Measurements from ENCODE around the gene ZNF446.
"Not testable (repeated sequence)": the region's sequence is repeated elsewhere in the genome, so short reads cannot be mapped to it uniquely, and the experiment has no call there.

The ZNF446 gene

DNA sequence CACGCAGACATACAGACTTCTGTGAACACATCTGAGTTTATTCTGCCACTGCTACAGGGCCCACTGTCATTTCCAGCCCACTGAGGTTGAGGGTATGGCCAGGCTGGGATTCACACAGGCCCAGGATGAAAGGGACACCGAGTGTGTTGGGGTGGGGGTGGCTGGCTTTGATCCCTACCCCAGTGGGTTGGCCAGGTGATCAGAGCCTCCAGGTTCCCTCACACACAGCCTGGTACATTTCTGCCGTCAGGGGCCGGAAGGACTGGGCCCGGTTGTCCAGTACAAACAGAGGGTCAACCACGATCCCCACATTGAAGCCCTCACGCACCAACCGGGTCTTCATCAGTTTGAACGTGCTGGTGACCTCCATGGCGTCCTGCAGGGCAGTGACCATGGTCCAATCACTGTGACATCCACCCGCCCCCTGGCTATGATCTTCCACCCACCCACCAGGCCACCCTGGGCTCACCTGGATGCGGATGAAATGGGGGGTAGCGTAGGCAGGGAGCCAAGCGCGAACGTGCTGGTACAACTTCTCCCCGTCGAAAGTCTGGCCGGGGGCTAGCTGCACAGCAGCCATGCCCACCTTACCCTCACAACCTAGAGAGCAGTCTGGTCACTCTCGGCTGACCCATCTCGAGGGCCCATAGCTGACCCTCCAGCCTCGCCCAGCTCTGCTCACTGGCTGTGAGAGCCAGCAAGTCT, 22.3 kb downstream of the ZNF446 start:
- Histone ChIP-seq H3K9me2 (replicated peaks; ENCODE audit: control insufficient read depth, low read length) (no peaks in the 10 kb centered on the region), H3F3A (ENCODE audit: control insufficient read depth, insufficient read depth) (no peaks in the 10 kb centered on the region), H3K4me2 (ENCODE audit: low read length) (peak overlapping the region; percentile 95), H3K27me3 (ENCODE audit: control insufficient read depth, low read length) (no peaks in the 10 kb centered on the region), H3K4me1 (ENCODE audit: control insufficient read depth, low read length) (peaks cover 16% of the 10 kb centered on the region), H3K27ac (ENCODE audit: low read depth, low read length) (no peak overlapping the region), H3K36me3 (ENCODE audit: control insufficient read depth, low read length) (no peaks in the 10 kb centered on the region; the same call in 1 of the 2 replicates), H3K9me3 (ENCODE audit: control insufficient read depth, insufficient read depth, low read length) (peaks cover 11% of the 10 kb centered on the region; the same call in 1 of the 2 replicates), H3K4me3 (ENCODE audit: low read length) (peak overlapping the region; percentile 81), H4K20me1 (ENCODE audit: control insufficient read depth, insufficient read depth, low read depth, low read length) (no peaks in the 10 kb centered on the region), H3K79me2 (ENCODE audit: control insufficient read depth, low read length) (peaks cover 15% of the 10 kb centered on the region)
- TF ChIP-seq, protein P1, sequence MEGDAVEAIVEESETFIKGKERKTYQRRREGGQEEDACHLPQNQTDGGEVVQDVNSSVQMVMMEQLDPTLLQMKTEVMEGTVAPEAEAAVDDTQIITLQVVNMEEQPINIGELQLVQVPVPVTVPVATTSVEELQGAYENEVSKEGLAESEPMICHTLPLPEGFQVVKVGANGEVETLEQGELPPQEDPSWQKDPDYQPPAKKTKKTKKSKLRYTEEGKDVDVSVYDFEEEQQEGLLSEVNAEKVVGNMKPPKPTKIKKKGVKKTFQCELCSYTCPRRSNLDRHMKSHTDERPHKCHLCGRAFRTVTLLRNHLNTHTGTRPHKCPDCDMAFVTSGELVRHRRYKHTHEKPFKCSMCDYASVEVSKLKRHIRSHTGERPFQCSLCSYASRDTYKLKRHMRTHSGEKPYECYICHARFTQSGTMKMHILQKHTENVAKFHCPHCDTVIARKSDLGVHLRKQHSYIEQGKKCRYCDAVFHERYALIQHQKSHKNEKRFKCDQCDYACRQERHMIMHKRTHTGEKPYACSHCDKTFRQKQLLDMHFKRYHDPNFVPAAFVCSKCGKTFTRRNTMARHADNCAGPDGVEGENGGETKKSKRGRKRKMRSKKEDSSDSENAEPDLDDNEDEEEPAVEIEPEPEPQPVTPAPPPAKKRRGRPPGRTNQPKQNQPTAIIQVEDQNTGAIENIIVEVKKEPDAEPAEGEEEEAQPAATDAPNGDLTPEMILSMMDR (IDR thresholded peaks at IDR 0.05; ENCODE audit: low read depth, low read length, poor library complexity, severe bottlenecking), result no peak
- no peak for TF ChIP-seq EZH2phosphoT487 (IDR thresholded peaks at IDR 0.05; ENCODE audit: borderline replicate concordance, low read length)

DNA sequence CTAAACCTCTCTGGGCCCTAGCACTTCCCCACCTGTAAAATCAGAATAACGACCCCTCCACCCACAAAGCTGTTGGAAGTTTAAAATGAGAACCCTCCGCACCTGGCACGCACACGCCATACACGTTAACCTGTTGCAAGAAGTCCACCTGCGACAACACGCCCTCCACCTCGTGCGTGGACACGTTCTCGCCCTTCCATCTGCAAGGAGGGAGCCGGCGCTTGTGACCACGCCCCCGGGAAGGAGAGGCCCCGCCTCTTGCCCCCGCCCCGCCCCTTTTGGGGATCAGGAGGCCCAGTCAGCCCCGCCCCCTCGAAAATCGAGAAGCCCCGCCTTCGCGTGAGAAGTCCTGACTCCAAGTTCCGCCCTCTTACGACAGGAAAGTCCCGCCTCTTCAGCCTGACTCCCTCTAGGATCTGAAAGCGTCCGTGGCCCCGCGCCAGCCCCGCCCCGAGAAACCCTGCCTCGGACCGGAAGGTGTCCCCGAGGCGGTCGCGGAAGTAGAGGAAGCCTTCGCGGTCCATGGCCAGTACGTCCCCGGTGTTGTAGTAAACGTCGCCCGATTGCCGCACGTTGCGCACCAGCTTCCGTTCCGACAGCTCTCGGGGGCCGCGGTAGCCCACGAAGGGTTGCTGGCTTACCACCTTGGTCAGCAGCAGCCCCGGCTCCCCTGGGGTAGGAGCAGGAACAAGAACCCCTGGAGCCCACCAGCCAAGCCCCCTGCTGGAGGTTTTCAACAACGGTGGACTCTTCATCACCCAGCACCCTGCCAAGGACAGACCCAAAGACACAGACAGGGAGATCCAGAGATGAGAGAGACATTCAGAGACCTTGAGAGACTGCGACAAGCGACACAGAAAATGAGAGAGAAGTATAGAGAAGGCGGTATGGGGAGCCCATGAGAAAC, 23.1 kb downstream of the ZNF446 start:
- H3K4me2 ChIP-seq (ENCODE audit: low read length), result peak overlapping the region; percentile 95

DNA sequence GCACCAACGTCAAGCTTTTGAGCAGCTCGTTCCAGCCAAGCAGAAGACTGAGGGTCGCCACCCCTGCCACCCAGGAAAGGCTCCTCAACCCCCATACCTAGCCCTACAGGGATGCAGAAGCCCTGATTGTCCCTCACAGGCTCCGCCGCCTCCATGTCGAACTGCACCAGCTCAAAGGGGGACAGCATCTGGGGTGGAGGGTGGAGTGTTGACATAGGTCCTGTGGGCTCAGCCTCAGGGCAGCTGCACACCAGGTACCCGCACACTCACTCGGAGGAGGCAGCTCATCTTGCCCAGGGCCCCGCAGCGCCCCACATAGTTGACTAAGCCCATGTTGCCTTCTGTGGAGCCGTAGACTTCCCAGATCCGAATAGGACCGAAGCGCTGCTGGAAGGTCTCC, 24.1 kb downstream of the ZNF446 start:
- TF ChIP-seq, protein P1 (IDR thresholded peaks at IDR 0.05; ENCODE audit: low read depth, low read length, poor library complexity, severe bottlenecking), result no peak
- no peak for TF ChIP-seq EZH2phosphoT487 (IDR thresholded peaks at IDR 0.05; ENCODE audit: borderline replicate concordance, low read length)
- peaks cover 16% of the 10 kb centered on the region for H3K4me1 ChIP-seq (ENCODE audit: control insufficient read depth, low read length)
- H3K9me2 ChIP-seq (replicated peaks; ENCODE audit: control insufficient read depth, low read length), result no peaks in the 10 kb centered on the region
- no peaks in the 10 kb centered on the region; the same call in 1 of the 2 replicates for H3K36me3 ChIP-seq (ENCODE audit: control insufficient read depth, low read length)
- H3F3A ChIP-seq (ENCODE audit: control insufficient read depth, insufficient read depth), result no peaks in the 10 kb centered on the region
- peak overlapping the region; percentile 95 for H3K4me2 ChIP-seq (ENCODE audit: low read length)
- H3K27ac ChIP-seq (ENCODE audit: low read depth, low read length), result no peak overlapping the region
- no peaks in the 10 kb centered on the region for H3K27me3 ChIP-seq (ENCODE audit: control insufficient read depth, low read length)
- peak overlapping the region; percentile 81 for H3K4me3 ChIP-seq (ENCODE audit: low read length)
- peaks cover 11% of the 10 kb centered on the region; the same call in 1 of the 2 replicates for H3K9me3 ChIP-seq (ENCODE audit: control insufficient read depth, insufficient read depth, low read length)
- no peaks in the 10 kb centered on the region for H4K20me1 ChIP-seq (ENCODE audit: control insufficient read depth, insufficient read depth, low read depth, low read length)
- peaks cover 15% of the 10 kb centered on the region for H3K79me2 ChIP-seq (ENCODE audit: control insufficient read depth, low read length)

More for the DNA sequence above, 23.1 kb downstream of the ZNF446 start:
- no peaks in the 10 kb centered on the region for H3K27me3 ChIP-seq (ENCODE audit: control insufficient read depth, low read length)
- H3K4me1 ChIP-seq (ENCODE audit: control insufficient read depth, low read length), result peaks cover 16% of the 10 kb centered on the region
- H3K27ac ChIP-seq (ENCODE audit: low read depth, low read length), result peak overlapping the region; percentile 61
- H3K9me3 ChIP-seq (ENCODE audit: control insufficient read depth, insufficient read depth, low read length), result peaks cover 11% of the 10 kb centered on the region; the same call in 1 of the 2 replicates
- H3K79me2 ChIP-seq (ENCODE audit: control insufficient read depth, low read length), result peaks cover 15% of the 10 kb centered on the region
- no peak for TF ChIP-seq EZH2phosphoT487 (IDR thresholded peaks at IDR 0.05; ENCODE audit: borderline replicate concordance, low read length)
- TF ChIP-seq, protein P1 (IDR thresholded peaks at IDR 0.05; ENCODE audit: low read depth, low read length, poor library complexity, severe bottlenecking), result peak; percentile 61
- H3K9me2 ChIP-seq (replicated peaks; ENCODE audit: control insufficient read depth, low read length), result no peaks in the 10 kb centered on the region
- H3K36me3 ChIP-seq (ENCODE audit: control insufficient read depth, low read length), result no peaks in the 10 kb centered on the region; the same call in 1 of the 2 replicates
- no peaks in the 10 kb centered on the region for H4K20me1 ChIP-seq (ENCODE audit: control insufficient read depth, insufficient read depth, low read depth, low read length)
- no peaks in the 10 kb centered on the region for H3F3A ChIP-seq (ENCODE audit: control insufficient read depth, insufficient read depth)
- H3K4me3 ChIP-seq (ENCODE audit: low read length), result peak overlapping the region; percentile 81

DNA sequence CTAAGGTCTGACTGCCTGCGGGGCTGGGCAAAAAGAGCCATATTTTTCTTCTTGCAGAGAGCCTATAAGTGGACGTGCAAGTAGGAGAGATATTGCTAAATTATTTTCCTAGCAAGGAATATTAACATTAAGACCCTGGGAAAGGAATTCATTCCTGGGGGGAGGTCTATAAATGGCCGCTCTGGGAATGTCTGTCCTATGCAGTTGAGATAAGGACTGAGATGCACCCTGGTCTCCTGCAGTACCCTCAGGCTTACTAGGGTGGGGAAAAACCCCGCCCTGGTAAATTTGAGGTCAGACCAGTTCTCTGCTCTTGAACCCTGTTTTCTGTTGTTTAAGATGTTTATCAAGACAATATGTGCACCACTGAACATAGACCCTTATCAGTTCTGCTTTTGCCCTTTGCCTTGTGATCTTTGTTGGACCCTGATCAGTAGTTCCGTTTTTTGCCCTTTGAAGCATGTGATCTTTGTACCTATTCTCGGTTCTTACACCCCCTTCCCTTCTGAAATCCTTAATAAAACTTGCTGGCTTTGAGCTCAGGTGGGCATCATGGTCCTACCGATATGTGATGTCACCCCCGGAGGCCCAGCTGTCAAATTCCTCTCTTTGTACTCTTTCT, 31.6 kb downstream of the ZNF446 start:
- not testable (repeated sequence) for H4K20me1 ChIP-seq (ENCODE audit: control insufficient read depth, insufficient read depth, low read depth, low read length); H3K4me2 ChIP-seq (ENCODE audit: low read length); H3K4me3 ChIP-seq (ENCODE audit: low read length); H3K27me3 ChIP-seq (ENCODE audit: control insufficient read depth, low read length); H3K27ac ChIP-seq (ENCODE audit: low read depth, low read length); H3K9me2 ChIP-seq (replicated peaks; ENCODE audit: control insufficient read depth, low read length); H3F3A ChIP-seq (ENCODE audit: control insufficient read depth, insufficient read depth); H3K79me2 ChIP-seq (ENCODE audit: control insufficient read depth, low read length); H3K9me3 ChIP-seq (ENCODE audit: control insufficient read depth, insufficient read depth, low read length); H3K36me3 ChIP-seq (ENCODE audit: control insufficient read depth, low read length); H3K4me1 ChIP-seq (ENCODE audit: control insufficient read depth, low read length)

Measured in DOHH2 (cell line).